H9 (cell line): ENCODE measurements around the gene CMTM8. TPM values are rescaled to one million over a fixed set of nuclear protein-coding genes. Genes with fewer than 3 reads are reported as not detected.

ENCODE experiments used
- DNase-seq: peaks from one replicate; pipeline ENCODE4 v3.0.0-alpha.2; 2017
- H2AFZ ChIP-seq: one replicate; pipeline ENCODE4 v1.6.1; 2013; ENCODE audit warnings: mild to moderate bottlenecking, low read length, control low read depth, moderate library complexity
- H2AK5ac ChIP-seq: 2 replicates; pipeline ENCODE4 v1.6.1; 2013; ENCODE audit warnings: low read length, control low read depth, mixed read lengths; ENCODE audit not compliant: insufficient read length
- H2BK120ac ChIP-seq: one replicate; pipeline ENCODE4 v1.6.1; 2013; ENCODE audit warnings: low read depth, mild to moderate bottlenecking, low read length, control low read depth, inconsistent platforms; ENCODE audit not compliant: poor library complexity, severe bottlenecking
- H2BK12ac ChIP-seq: 2 replicates; pipeline ENCODE4 v1.6.1; 2013; ENCODE audit warnings: low read length, control low read depth, mixed read lengths, low read depth; ENCODE audit not compliant: insufficient read length
- H2BK15ac ChIP-seq: 2 replicates; pipeline ENCODE4 v1.6.1; 2013; ENCODE audit warnings: low read depth, low read length, control low read depth
- H2BK20ac ChIP-seq: one replicate; pipeline ENCODE4 v1.6.1; 2013; ENCODE audit warnings: low read depth, mild to moderate bottlenecking, low read length, control low read depth, inconsistent platforms; ENCODE audit not compliant: poor library complexity, severe bottlenecking
- H2BK5ac ChIP-seq: 2 replicates; pipeline ENCODE4 v1.6.1; 2013; ENCODE audit warnings: low read length, control low read depth, mixed read lengths; ENCODE audit not compliant: insufficient read length
- H3K14ac ChIP-seq: 2 replicates; pipeline ENCODE4 v1.6.1; 2013; ENCODE audit warnings: low read length, control low read depth; ENCODE audit not compliant: insufficient read depth
- H3K18ac ChIP-seq: 2 replicates; pipeline ENCODE4 v1.6.1; 2013; ENCODE audit warnings: low read depth, mild to moderate bottlenecking, mixed read lengths, low read length, control low read depth; ENCODE audit not compliant: insufficient read length
- H3K23ac ChIP-seq: 2 replicates; pipeline ENCODE4 v1.6.1; 2013; ENCODE audit warnings: low read length, control low read depth, mixed read lengths, low read depth; ENCODE audit not compliant: insufficient read length
- H3K23me2 ChIP-seq: 2 replicates; pipeline ENCODE4 v1.6.1; 2013; ENCODE audit warnings: low read depth, mild to moderate bottlenecking, mixed read lengths, low read length, control low read depth; ENCODE audit not compliant: insufficient read length, poor library complexity, severe bottlenecking
- H3K27ac ChIP-seq: 2 replicates; pipeline ENCODE4 v1.5.1; 2013; ENCODE audit warnings: low read length, control low read depth, mixed read lengths, low read depth; ENCODE audit not compliant: insufficient read length
- H3K27me3 ChIP-seq: 2 replicates; pipeline ENCODE4 v1.6.1; 2013; ENCODE audit warnings: low read length, control low read depth, inconsistent platforms; ENCODE audit not compliant: insufficient read depth
- H3K4ac ChIP-seq: 2 replicates; pipeline ENCODE4 v1.6.1; 2013; ENCODE audit warnings: low read depth, mild to moderate bottlenecking, control low read depth, inconsistent platforms, low read length, moderate library complexity
- H3K4me1 ChIP-seq: 2 replicates; pipeline ENCODE4 v1.6.1; 2013; ENCODE audit warnings: low read length, control low read depth, inconsistent platforms; ENCODE audit not compliant: insufficient read depth
- H3K4me2 ChIP-seq: 2 replicates; pipeline ENCODE4 v1.6.1; 2013; ENCODE audit warnings: low read length, control low read depth, mixed read lengths; ENCODE audit not compliant: insufficient read length, insufficient read depth
- H3K56ac ChIP-seq: 2 replicates; pipeline ENCODE4 v1.6.1; 2013; ENCODE audit warnings: low read depth, mild to moderate bottlenecking, mixed read lengths, low read length, control low read depth; ENCODE audit not compliant: insufficient read length
- H3K79me1 ChIP-seq: 2 replicates; pipeline ENCODE4 v1.6.1; 2013; ENCODE audit warnings: low read depth, mild to moderate bottlenecking, moderate library complexity, low read length, control low read depth, inconsistent platforms; ENCODE audit not compliant: insufficient read depth, poor library complexity, severe bottlenecking
- H3K79me2 ChIP-seq: 2 replicates; pipeline ENCODE4 v1.6.1; 2013; ENCODE audit warnings: low read length, control low read depth, inconsistent platforms; ENCODE audit not compliant: insufficient read depth
- H3K9ac ChIP-seq: 2 replicates; pipeline ENCODE4 v1.6.1; 2013; ENCODE audit warnings: low read length, control low read depth, mixed read lengths; ENCODE audit not compliant: insufficient read length; ENCODE audit errors: extremely low read depth
- H3K9me3 ChIP-seq: one replicate; pipeline ENCODE4 v1.6.1; 2013; ENCODE audit warnings: low read depth, low read length, inconsistent platforms; ENCODE audit not compliant: control insufficient read depth
- H3T11ph ChIP-seq: one replicate; pipeline ENCODE4 v1.6.1; 2013; ENCODE audit warnings: mild to moderate bottlenecking, low read length, control low read depth, inconsistent platforms
- H4K20me1 ChIP-seq: one replicate; pipeline ENCODE4 v1.6.1; 2013; ENCODE audit not compliant: control insufficient read depth, insufficient read length, insufficient read depth
- H4K5ac ChIP-seq: 2 replicates; pipeline ENCODE4 v1.6.1; 2013; ENCODE audit warnings: low read depth, mild to moderate bottlenecking, mixed read lengths, low read length, control low read depth; ENCODE audit not compliant: insufficient read length
- H4K8ac ChIP-seq: replicated peaks from 2 replicates; pipeline ENCODE4 v1.6.1; 2013; ENCODE audit warnings: low read length, control low read depth, mixed read lengths, low read depth; ENCODE audit not compliant: insufficient read length
- H4K91ac ChIP-seq: 2 replicates; pipeline ENCODE4 v1.6.1; 2013; ENCODE audit warnings: low read depth, mild to moderate bottlenecking, moderate library complexity, mixed read lengths, low read length, control low read depth; ENCODE audit not compliant: insufficient read length
- H3K27ac Mint-ChIP-seq, 3 experiments: 2 replicates in 2 of 3; 3 replicates in 1 of 3; pipeline ENCODE4 v1.8.0; 2020 to 2021; ENCODE audit warnings: mixed read lengths in 3 of 3, mild to moderate bottlenecking in 1 of 3, moderate library complexity in 1 of 3
- H3K27me3 Mint-ChIP-seq: 2 replicates; pipeline ENCODE4 v1.8.0; 2021; ENCODE audit warnings: low read depth, mild to moderate bottlenecking, moderate library complexity, mixed read lengths
- H3K36me3 Mint-ChIP-seq, 3 experiments: 2 replicates in 2 of 3; 3 replicates in 1 of 3; pipeline ENCODE4 v1.8.0; 2020 to 2021; ENCODE audit warnings: low read depth in 3 of 3, mixed read lengths in 3 of 3; ENCODE audit not compliant: insufficient read depth in 1 of 3
- H3K4me1 Mint-ChIP-seq, 2 experiments: 2 replicates each; pipeline ENCODE4 v1.8.0; 2020; ENCODE audit warnings: mixed read lengths in 2 of 2
- H3K4me3 Mint-ChIP-seq, 2 experiments: 2 replicates in 1 of 2; 3 replicates in 1 of 2; pipeline ENCODE4 v1.8.0; 2020 to 2021; ENCODE audit warnings: mild to moderate bottlenecking in 2 of 2, mixed read lengths in 2 of 2, moderate library complexity in 1 of 2
- H3K9me3 Mint-ChIP-seq, 2 experiments: 2 replicates in 1 of 2; 3 replicates in 1 of 2; pipeline ENCODE4 v1.8.0; 2020; ENCODE audit warnings: mild to moderate bottlenecking in 2 of 2, mixed read lengths in 2 of 2, moderate library complexity in 1 of 2
- CTCF ChIP-seq: fragments of 200-600 bp; sonication (generic); conservative IDR thresholded peaks from 3 replicates; pipeline ENCODE4 v1.8.0; 2021; ENCODE audit warnings: antibody characterized with exemption, mild to moderate bottlenecking
- WGBS: extraction: QIAGEN DNeasy Blood & Tissue Kit; methylation state at CpG from one replicate; pipeline ENCODE4 v1.1.7; 2013; ENCODE audit warnings: missing lambda C conversion rate, low lambda C conversion rate, mixed read lengths; ENCODE audit not compliant: insufficient read length; ENCODE audit errors: extremely low coverage; 5-methylcytosine and 5-hydroxymethylcytosine counted together
- total RNA-seq: library from RNA; stranded (reverse); gene quantifications from 2 replicates; pipeline ENCODE4 v1.2.1, GENCODE V29; 2021

The CMTM8 gene
- total RNA-seq, 1 experiment from 2014 or later, result 4.0 TPM

- Histone ChIP-seq H4K5ac (no peak overlapping the region), H3K23me2 (no peaks in the 10 kb centered on the region), H3K79me1 (no peaks in the 10 kb centered on the region), H3K79me2 (peaks cover 4% of the 10 kb centered on the region; the same call in 1 of the 2 replicates), H2BK120ac (no peak overlapping the region), H2AFZ (no peak overlapping the region), H4K91ac (no peak overlapping the region), H3K56ac (no peak overlapping the region), H4K20me1 (no peaks in the 10 kb centered on the region), H2BK12ac (no peak overlapping the region), H3T11ph (no peak overlapping the region), H3K27ac (no peak overlapping the region), H2BK15ac (no peak overlapping the region), H4K8ac (no peak overlapping the region), H3K4ac (no peak overlapping the region), H3K9ac (no peak overlapping the region), H3K9me3 (no peaks in the 10 kb centered on the region), H2AK5ac (no peak overlapping the region), H2BK5ac (no peak overlapping the region), H3K14ac (no peak overlapping the region), H3K4me1 (peaks cover 2% of the 10 kb centered on the region; the same call in 1 of the 2 replicates), H3K27me3 (no peaks in the 10 kb centered on the region), H2BK20ac (no peak overlapping the region), H3K23ac (no peak overlapping the region), H3K18ac (no peak overlapping the region), H3K4me2 (no peak overlapping the region)
- Mint-ChIP-seq H3K4me3 (no peak overlapping the region), H3K36me3 (peaks cover 0 to 7% (median 3%) of the 10 kb centered on the region in 3 experiments; a peak in 5 of 7 replicates), H3K4me1 (peaks cover 40 to 45% of the 10 kb centered on the region in 2 experiments), H3K27me3 (0 out of 2 replicates have a peak, but pooled peaks cover 1% of the 10 kb centered on the region), H3K27ac (no peak overlapping the region; a peak in 1 of 7 replicates), H3K9me3 (no peaks in the 10 kb centered on the region; a peak in 1 of 5 replicates)
- no CpG with 5 or more reads among the region's 1 CpG for whole genome bisulfite sequencing
- DNase-seq, result no peak
- no peak for TF ChIP-seq CTCF
Observed at GRCh38 chr3:32404714-32405113, 166.2 kb downstream of the CMTM8 start.
